Psoas muscle (tissue), 8 donors: Measurements from ENCODE around the gene TMEM263. TPM values are rescaled to one million over a fixed set of nuclear protein-coding genes. Genes with fewer than 3 reads are reported as not detected.

Experiments
- ATAC-seq, 4 donors: fragments of 200-7000 bp; cut with Tn5 transposase; one replicate each; pipeline ENCODE4 v1.9.1; 2020; ENCODE audit warnings: moderate library complexity in 3 of 4, mild to moderate bottlenecking in 2 of 4
- DNase-seq, 2 donors: peaks; one replicate each; pipeline ENCODE4 v3.0.0-alpha.2; 2020
- H3K27ac ChIP-seq: fragments of 200-600 bp; one replicate; pipeline ENCODE4 v1.8.0; 2022
- H3K27me3 ChIP-seq, 3 donors: fragments of 200-600 bp in 1 of 3; one replicate each; pipeline versions ENCODE4 v1.6.1 to v1.8.0; 2013 to 2022; ENCODE audit warnings: low read length in 2 of 3, mild to moderate bottlenecking in 2 of 3, moderate library complexity in 1 of 3; ENCODE audit not compliant: insufficient read depth in 3 of 3
- H3K36me3 ChIP-seq, 2 donors: fragments of 200-600 bp in 1 of 2; one replicate each; pipeline versions ENCODE4 v1.6.1 to v1.8.0; 2013 to 2022; ENCODE audit warnings: low read depth in 1 of 2, mild to moderate bottlenecking in 1 of 2, moderate library complexity in 1 of 2; ENCODE audit not compliant: insufficient read depth in 1 of 2
- H3K4me1 ChIP-seq: fragments of 200-600 bp; one replicate; pipeline ENCODE4 v1.8.0; 2022
- H3K4me3 ChIP-seq: fragments of 200-600 bp; one replicate; pipeline ENCODE4 v1.8.0; 2022; ENCODE audit warnings: mild to moderate bottlenecking
- H3K9me3 ChIP-seq: fragments of 200-600 bp; one replicate; pipeline ENCODE4 v1.8.0; 2022
- WGBS, 3 donors: extraction: QIAGEN DNeasy Blood & Tissue Kit; methylation state at CpG; one replicate each; pipeline versions ENCODE4 v1.1.6 to v1.1.7; 2013; 5-methylcytosine and 5-hydroxymethylcytosine counted together
- intact Hi-C, 2 donors: fragments of 100-400 bp; cut with DNase I; formaldehyde crosslinking; loops; one replicate each; pipeline versions ENCODE4 v1.11.0 to v1.14.2; 2022
- long read RNA-seq, 2 donors: library from polyadenylated mRNA; unstranded; transcript quantifications; one replicate each; pipeline ENCODE4 v2.0.0, GENCODE V29; 2021
- polyA plus RNA-seq, 3 donors: library from polyadenylated mRNA; stranded (reverse); fragments of 200-250 nt; gene quantifications; one replicate each; pipeline ENCODE4 v1.2.3, GENCODE V29; 2013
- total RNA-seq, 4 donors: library from RNA; stranded (reverse); fragmentation: NEBNext Ultra II Directional in 2 of 4; extraction: Animal tissue kit (Norgen Biotek cat#: 25700) in 2 of 4; gene quantifications; one replicate each; pipeline versions ENCODE4 v1.2.1 to v1.2.4, GENCODE V29; 2021 to 2023
- TF ChIP-seq, protein P1 (sequence below): fragments of 200-600 bp; IDR thresholded peaks from one replicate; pipeline ENCODE4 v1.8.0; 2022; ENCODE audit warnings: antibody characterized with exemption
- donor health status: healthy with polysubstance abuse.
- donor health status: DM: no; HTN: no; CAD: no; lungs with moderate emphysema.
- donor health status: Bipolar disorder and iron deficiency.
- donor health status: healthy.
- donor health status: DM: yes; HTN: yes; CAD: no.
- donor health status: DM: no; HTN: no; CAD: no.
- donor health status: DM: no; HTN: no; CAD: no.
- donor health status: DM: yes; HTN: yes; CAD: no.

Gene TMEM263
- total RNA-seq: 10 to 100 TPM; 13.4 to 18.2 (median 16.4) TPM
- 10 to 100 TPM in 2 of 3 donors, 1 to 10 TPM in 1; 9.5 to 20.8 (median 12.4) TPM for polyA plus RNA-seq
- long read RNA-seq, donor 1, transcript TMEM263-201 (4 exons, 3,362 nt): major isoform, 8 of 12 reads
- long read RNA-seq, donor 1, partial matches to known transcripts: 0 of 12 reads
- long read RNA-seq, donor 1, other reads (novel, unspliced or antisense): 0 of 12 reads
- long read RNA-seq, donor 2, transcript TMEM263-201 (4 exons, 3,362 nt): major isoform, 14 of 22 reads
- long read RNA-seq, donor 2, partial matches to known transcripts: 4 of 22 reads
- long read RNA-seq, donor 2, other reads (novel, unspliced or antisense): 1 of 22 reads

DNA sequence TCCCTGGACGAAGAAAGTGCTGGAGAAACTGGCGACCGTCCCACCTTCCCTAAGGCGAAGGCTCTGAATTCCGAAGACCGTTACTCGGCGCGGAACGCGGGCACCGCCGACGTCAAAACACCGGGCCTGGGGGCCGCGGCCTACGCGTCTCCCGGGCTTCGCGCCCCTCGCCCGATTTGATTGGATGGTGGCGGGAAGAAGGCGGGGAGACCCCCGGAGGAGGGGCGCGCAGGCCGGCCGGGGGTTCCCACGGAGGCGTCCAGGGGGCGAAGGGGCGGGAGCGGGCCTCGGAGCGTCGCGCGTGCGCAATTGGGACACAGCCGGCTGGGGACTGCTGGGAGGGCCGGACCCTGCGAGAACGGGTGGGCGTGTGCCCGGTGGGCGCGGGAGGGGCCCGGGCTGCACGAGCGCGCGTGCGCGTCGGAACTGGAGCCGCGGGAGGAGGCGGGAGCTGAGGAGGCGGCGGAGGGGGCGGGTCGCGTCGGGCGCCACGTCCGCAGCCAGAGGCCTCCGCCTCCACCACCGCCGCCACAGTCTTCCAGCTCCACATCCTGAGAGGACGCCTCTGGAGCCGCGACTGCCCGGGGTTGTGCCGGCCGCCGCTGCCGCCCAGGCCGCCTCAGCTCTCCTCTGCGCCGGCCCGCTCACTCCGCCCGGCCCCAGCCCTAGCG lies at the start of gene TMEM263:
TSS of gene TMEM263 (plus strand) at position 531 of the 671 bp plus-strand sequence. CDS start 11,210 bp downstream, outside the sequence.
- TF ChIP-seq, protein P1, sequence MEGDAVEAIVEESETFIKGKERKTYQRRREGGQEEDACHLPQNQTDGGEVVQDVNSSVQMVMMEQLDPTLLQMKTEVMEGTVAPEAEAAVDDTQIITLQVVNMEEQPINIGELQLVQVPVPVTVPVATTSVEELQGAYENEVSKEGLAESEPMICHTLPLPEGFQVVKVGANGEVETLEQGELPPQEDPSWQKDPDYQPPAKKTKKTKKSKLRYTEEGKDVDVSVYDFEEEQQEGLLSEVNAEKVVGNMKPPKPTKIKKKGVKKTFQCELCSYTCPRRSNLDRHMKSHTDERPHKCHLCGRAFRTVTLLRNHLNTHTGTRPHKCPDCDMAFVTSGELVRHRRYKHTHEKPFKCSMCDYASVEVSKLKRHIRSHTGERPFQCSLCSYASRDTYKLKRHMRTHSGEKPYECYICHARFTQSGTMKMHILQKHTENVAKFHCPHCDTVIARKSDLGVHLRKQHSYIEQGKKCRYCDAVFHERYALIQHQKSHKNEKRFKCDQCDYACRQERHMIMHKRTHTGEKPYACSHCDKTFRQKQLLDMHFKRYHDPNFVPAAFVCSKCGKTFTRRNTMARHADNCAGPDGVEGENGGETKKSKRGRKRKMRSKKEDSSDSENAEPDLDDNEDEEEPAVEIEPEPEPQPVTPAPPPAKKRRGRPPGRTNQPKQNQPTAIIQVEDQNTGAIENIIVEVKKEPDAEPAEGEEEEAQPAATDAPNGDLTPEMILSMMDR: no peak
- peaks cover 0 to 12% of the 10 kb centered on the region in 2 donors for H3K36me3 ChIP-seq
- DNase-seq: peak; percentile 94 to 97
- intact Hi-C loops: loop anchor here (1.0 to 10.0 kb wide), 2 partner anchors 31 to 139 kb away; partner anchors contain the start of gene CRY1 (in 1 of the 2)
- peak within 1 kb of the TSS; percentile 93 for H3K4me3 ChIP-seq
- no peaks in the 10 kb centered on the region for H3K27me3 ChIP-seq
- H3K4me1 ChIP-seq: peaks cover 37% of the 10 kb centered on the region
- no peaks in the 10 kb centered on the region for H3K9me3 ChIP-seq
- WGBS, 3 donors: 0 to 1% (median 0%) methylated on average over 31 to 88 of the region's 88 CpGs
- peak; percentile 92 to 96 (median 94) for ATAC-seq
- peak within 1 kb of the TSS; percentile 96 for H3K27ac ChIP-seq

DNA sequence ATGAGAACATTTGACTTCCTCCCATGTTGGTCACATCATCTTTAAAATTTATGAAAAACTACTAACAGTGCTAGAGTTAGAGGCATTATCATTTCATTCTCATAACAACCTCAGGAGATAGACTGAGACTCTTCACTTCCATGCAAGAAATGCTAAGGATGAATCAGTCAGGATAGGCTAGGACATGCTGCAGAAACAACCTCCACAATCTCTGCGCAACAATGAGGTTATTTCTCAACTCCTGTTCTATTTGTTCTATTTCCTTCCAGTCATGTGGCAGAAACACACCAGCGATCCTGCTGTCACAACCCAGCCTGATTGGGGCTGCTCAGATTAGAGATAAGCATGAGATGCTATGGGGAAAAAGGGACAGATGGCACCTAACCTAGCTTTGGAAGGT lies 49.0 kb upstream of the TMEM263 start:
- H3K36me3 ChIP-seq: no peaks in the 10 kb centered on the region
- H3K9me3 ChIP-seq: no peaks in the 10 kb centered on the region
- intact Hi-C loops: no loop called here
- TF ChIP-seq, protein P1: no peak
- DNase-seq (no peak), ATAC-seq (no peak)
- peaks cover 5% of the 10 kb centered on the region for H3K4me1 ChIP-seq
- peaks cover 0 to 4% (median 0%) of the 10 kb centered on the region in 3 donors for H3K27me3 ChIP-seq
- no peak overlapping the region for H3K4me3 ChIP-seq
- WGBS, 3 donors: 90 to 96% (median 94%) methylated on average over 2 of the region's 2 CpGs
- H3K27ac ChIP-seq: no peak overlapping the region

DNA sequence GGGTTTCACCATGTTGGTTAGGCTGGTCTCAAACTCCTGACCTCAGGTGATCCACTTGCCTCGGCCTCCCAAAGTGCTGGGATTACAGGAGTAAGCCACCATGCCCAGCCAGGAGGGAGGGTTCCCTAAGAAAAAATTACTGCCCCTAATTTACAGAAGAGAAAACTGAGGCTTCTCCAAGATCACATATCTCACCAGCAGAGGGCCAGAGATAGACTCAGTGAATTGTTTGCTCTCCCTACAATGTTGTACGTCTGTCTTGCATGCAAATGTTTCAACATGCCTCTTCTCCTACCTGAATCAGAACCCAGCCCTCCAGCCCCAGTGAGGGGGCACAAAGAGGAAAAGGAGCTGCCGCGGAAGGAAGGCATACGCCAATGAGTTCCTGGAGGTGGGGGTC lies 48.3 kb upstream of the TMEM263 start:
- WGBS, 3 donors: 68 to 74% (median 69%) methylated on average over 5 of the region's 5 CpGs
- TF ChIP-seq, protein P1: no peak
- no peak overlapping the region for H3K27ac ChIP-seq
- ATAC-seq: no peak
- no peak overlapping the region for H3K4me3 ChIP-seq
- H3K4me1 ChIP-seq: peaks cover 5% of the 10 kb centered on the region
- no peak for DNase-seq
- H3K36me3 ChIP-seq: no peaks in the 10 kb centered on the region
- peaks cover 0 to 4% (median 0%) of the 10 kb centered on the region in 3 donors for H3K27me3 ChIP-seq
- H3K9me3 ChIP-seq: no peaks in the 10 kb centered on the region
- intact Hi-C loops: no loop called here

DNA sequence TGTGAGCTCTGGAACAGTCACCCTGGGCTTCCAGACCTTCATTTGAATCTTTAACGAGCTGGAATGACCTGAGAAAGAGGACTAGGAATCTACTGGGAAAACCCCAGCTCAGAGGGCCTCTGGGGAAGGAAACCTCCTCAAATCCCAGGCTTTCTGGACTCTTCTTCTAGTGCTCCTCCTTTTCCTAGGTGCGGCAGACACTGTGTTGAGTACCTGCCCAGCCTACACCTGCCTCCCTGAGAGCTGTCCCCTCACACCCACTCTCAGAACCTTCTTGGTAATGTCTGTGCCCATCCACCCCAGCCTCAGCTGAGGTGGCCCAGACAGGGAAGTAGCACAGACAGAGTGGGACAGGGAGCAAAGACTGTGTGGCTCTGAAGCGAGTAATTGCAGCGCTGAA lies 47.9 kb upstream of the TMEM263 start:
- Histone ChIP-seq H3K36me3 (no peaks in the 10 kb centered on the region), H3K27ac (no peak overlapping the region), H3K4me1 (peaks cover 5% of the 10 kb centered on the region), H3K4me3 (no peak overlapping the region), H3K27me3 (peaks cover 0 to 4% (median 0%) of the 10 kb centered on the region in 3 donors), H3K9me3 (no peaks in the 10 kb centered on the region)
- no peak for DNase-seq
- no peak for ATAC-seq
- TF ChIP-seq, protein P1: no peak
- 79 to 82% (median 79%) methylated on average over 4 of the region's 4 CpGs for WGBS, 3 donors
- intact Hi-C loops: no loop called here
